Lung (tissue), 12 donors: Measurements from ENCODE around the gene SERTAD1. TPM values are rescaled to one million over a fixed set of nuclear protein-coding genes. Genes with fewer than 3 reads are reported as not detected.

Source experiments
- ATAC-seq: fragments of 200-7000 bp; cut with Tn5 transposase; one replicate; pipeline ENCODE4 v1.9.1; 2020; ENCODE audit warnings: moderate number of reproducible peaks; ENCODE audit not compliant: insufficient read depth, low FRiP score
- DNase-seq, 3 donors: peaks; one replicate each; pipeline ENCODE4 v3.0.0-alpha.2; 2013 to 2017
- H3K27ac ChIP-seq, 2 donors: one replicate each; pipeline ENCODE4 v1.5.1; 2013; ENCODE audit warnings: mild to moderate bottlenecking in 2 of 2, moderate library complexity in 2 of 2, control low read depth in 1 of 2, inconsistent platforms in 1 of 2, low read depth in 1 of 2, low read length in 1 of 2
- H3K27me3 ChIP-seq, 3 donors: one replicate each; pipeline ENCODE4 v1.5.1; 2013; ENCODE audit warnings: low read length in 2 of 3; ENCODE audit not compliant: control insufficient read depth in 3 of 3, insufficient read depth in 3 of 3
- H3K36me3 ChIP-seq, 4 donors: one replicate each; pipeline ENCODE4 v1.5.1; 2013; ENCODE audit warnings: low read length in 4 of 4, mild to moderate bottlenecking in 1 of 4, moderate library complexity in 1 of 4; ENCODE audit not compliant: control insufficient read depth in 4 of 4, insufficient read depth in 4 of 4
- H3K4me1 ChIP-seq, 5 donors: one replicate each; pipeline ENCODE4 v1.5.1; 2013; ENCODE audit warnings: low read length in 5 of 5, mild to moderate bottlenecking in 2 of 5, moderate library complexity in 1 of 5; ENCODE audit not compliant: control insufficient read depth in 5 of 5, insufficient read depth in 5 of 5
- H3K4me3 ChIP-seq: one replicate; pipeline ENCODE4 v1.5.1; 2013; ENCODE audit warnings: mild to moderate bottlenecking, control low read depth, moderate library complexity
- H3K9ac ChIP-seq, 2 donors: one replicate each; pipeline ENCODE4 v1.5.1; 2013; ENCODE audit warnings: low read length in 2 of 2, control low read depth in 1 of 2; ENCODE audit not compliant: insufficient read depth in 1 of 2
- H3K9me3 ChIP-seq, 4 donors: one replicate each; pipeline ENCODE4 v1.5.1; 2013; ENCODE audit warnings: low read length in 3 of 4, mild to moderate bottlenecking in 1 of 4, moderate library complexity in 1 of 4; ENCODE audit not compliant: control insufficient read depth in 4 of 4, insufficient read depth in 3 of 4
- WGBS, 2 donors: extraction: QIAGEN DNeasy Blood & Tissue Kit; methylation state at CpG; one replicate each; pipeline ENCODE4 v1.1.7; 2013; 5-methylcytosine and 5-hydroxymethylcytosine counted together
- polyA plus RNA-seq, 2 donors: library from polyadenylated mRNA; stranded (reverse); fragments of 200-250 nt; gene quantifications; one replicate each; pipeline ENCODE4 v1.2.1, GENCODE V29; 2013
- total RNA-seq, 2 donors: library from RNA; depleted of rRNA in 1 of 2; stranded (reverse); fragments of >200 nt in 1 of 2; gene quantifications; one replicate each; pipeline ENCODE4 v1.2.1, GENCODE V29; 2014 to 2021
- TF ChIP-seq, protein P1 (sequence below): IDR thresholded peaks from 2 replicates; pipeline ENCODE4 v1.5.1; 2012; ENCODE audit warnings: mild to moderate bottlenecking; ENCODE audit errors: control extremely low read depth, extremely low read depth
- donor health status: control.
- donor health status: control.
- donor health status: Bipolar disorder and iron deficiency.
- donor health status: healthy.
- donor health status: DM: yes; HTN: yes; CAD: no.

Gene SERTAD1
- total and polyA plus RNA-seq, 4 donors = 10.8 to 37.9 (median 24.2) TPM

DNA sequence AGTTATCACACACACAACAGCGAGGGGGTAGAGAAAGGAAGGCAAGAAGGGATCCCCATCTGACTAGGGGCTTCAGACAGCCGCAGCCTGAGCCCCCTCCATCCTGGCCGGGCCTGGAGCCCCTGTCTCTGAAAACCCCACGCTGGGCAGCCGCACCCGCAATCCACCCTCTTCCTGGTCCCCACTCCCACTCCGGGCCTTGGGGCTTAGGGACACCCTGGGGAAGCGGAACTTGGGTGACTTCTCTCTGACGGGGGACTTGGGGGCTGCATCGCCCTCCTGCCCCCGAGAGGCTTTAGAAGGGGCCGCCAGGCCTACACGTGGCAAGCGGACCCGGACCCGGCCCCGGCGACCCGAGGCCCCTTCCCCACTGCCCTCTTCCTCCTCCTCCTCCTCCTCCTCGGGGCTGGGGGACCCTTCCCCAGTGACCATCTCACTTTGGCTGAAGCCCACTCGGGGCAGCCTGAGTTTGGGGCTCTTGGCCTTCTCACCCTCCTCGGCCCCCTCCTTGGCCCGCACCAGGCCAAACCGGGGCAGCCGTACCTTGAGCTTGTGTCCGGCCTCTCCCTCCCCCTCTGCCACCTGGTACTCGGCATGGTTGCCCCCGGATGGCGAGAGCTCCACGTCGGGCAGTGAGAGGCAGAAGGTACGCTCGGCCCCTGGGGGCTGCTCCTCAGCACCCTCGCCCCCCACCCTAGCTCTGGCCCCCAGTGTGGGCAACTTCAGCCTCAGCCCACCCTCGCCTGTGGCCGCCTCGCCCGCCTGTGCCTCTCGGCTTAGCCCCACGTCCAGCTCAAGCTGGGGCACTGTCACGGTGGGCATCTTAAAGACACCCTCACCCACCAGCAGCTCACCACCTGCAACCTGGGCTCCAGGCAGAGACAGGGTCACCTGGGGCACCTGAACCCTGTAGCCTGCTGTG, 31.6 kb downstream of the SERTAD1 start:
- Histone ChIP-seq H3K4me1 (peaks cover 0 to 8% (median 0%) of the 10 kb centered on the region in 5 donors), H3K9ac (no peak overlapping the region), H3K9me3 (no peaks in the 10 kb centered on the region), H3K36me3 (peaks cover 0 to 10% (median 0%) of the 10 kb centered on the region in 4 donors), H3K27ac (no peak overlapping the region), H3K4me3 (no peak overlapping the region), H3K27me3 (no peaks in the 10 kb centered on the region)
- TF ChIP-seq, protein P1, sequence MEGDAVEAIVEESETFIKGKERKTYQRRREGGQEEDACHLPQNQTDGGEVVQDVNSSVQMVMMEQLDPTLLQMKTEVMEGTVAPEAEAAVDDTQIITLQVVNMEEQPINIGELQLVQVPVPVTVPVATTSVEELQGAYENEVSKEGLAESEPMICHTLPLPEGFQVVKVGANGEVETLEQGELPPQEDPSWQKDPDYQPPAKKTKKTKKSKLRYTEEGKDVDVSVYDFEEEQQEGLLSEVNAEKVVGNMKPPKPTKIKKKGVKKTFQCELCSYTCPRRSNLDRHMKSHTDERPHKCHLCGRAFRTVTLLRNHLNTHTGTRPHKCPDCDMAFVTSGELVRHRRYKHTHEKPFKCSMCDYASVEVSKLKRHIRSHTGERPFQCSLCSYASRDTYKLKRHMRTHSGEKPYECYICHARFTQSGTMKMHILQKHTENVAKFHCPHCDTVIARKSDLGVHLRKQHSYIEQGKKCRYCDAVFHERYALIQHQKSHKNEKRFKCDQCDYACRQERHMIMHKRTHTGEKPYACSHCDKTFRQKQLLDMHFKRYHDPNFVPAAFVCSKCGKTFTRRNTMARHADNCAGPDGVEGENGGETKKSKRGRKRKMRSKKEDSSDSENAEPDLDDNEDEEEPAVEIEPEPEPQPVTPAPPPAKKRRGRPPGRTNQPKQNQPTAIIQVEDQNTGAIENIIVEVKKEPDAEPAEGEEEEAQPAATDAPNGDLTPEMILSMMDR = no peak
- DNase-seq (no peak), ATAC-seq (no peak)
- 92 to 94% methylated on average over 38 to 41 of the region's 41 CpGs for WGBS, 2 donors

DNA sequence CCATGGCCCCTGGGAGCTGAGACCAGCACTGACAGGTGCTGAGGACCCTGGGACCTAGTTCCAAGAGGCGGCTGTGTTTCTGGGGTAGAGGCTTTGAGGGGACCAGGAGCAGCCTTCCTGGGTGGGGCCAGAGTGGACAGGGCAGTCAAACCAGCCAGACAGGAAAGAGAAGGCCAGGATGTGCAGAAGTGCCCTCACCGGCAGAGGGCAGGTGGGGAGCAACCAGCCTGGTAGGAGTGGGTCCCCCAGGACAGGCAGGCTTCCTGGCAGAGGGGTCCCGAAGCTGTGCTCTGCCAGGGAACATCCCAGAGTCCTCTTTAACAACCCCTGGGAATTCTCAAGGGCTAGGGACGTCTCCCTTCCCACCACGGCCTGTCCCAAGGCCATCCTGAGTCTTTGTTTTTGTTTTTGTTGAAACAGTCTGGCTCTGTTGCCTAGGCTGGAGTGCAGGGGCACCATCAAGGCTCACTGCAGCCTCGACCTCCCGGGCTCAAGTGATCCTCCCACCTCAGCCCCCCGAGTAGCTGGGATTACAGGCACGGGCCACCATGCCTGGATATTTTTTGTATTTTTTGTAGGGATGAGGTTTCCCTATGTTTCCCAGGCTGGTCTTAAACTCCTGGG, 32.8 kb downstream of the SERTAD1 start:
- Histone ChIP-seq H3K9me3 (no peaks in the 10 kb centered on the region), H3K27ac (peak overlapping the region in 1 of 2 donors; percentile 53), H3K4me1 (peaks cover 0 to 8% (median 0%) of the 10 kb centered on the region in 5 donors), H3K9ac (no peak overlapping the region), H3K4me3 (no peak overlapping the region), H3K27me3 (no peaks in the 10 kb centered on the region), H3K36me3 (peaks cover 0 to 10% (median 0%) of the 10 kb centered on the region in 4 donors)
- no peak for ATAC-seq
- TF ChIP-seq, protein P1 = peak; percentile 9
- 40 to 63% methylated on average over 9 of the region's 9 CpGs for WGBS, 2 donors
- peak; percentile 36 to 66 (median 40) for DNase-seq

- ATAC-seq (no peak), DNase-seq (no peak)
- Histone ChIP-seq H3K4me1 (peaks cover 0 to 8% (median 0%) of the 10 kb centered on the region in 5 donors), H3K4me3 (no peak overlapping the region), H3K27ac (peak overlapping the region in 1 of 2 donors; percentile 53), H3K36me3 (peaks cover 0 to 6% (median 0%) of the 10 kb centered on the region in 4 donors), H3K9me3 (no peaks in the 10 kb centered on the region), H3K27me3 (no peaks in the 10 kb centered on the region), H3K9ac (no peak overlapping the region)
- 76% methylated on average over 8 of the region's 8 CpGs for WGBS, 2 donors
- TF ChIP-seq, protein P1 = no peak
Observed at GRCh38 chr19:40392123-40392522, 33.7 kb downstream of the SERTAD1 start.
